PC-3 (cell line): ENCODE measurements around the gene LPIN1. TPM values are rescaled to one million over a fixed set of nuclear protein-coding genes. Genes with fewer than 3 reads are reported as not detected.

Experiments used
- ATAC-seq: fragments of 200-7000 bp; cut with Tn5 transposase; 2 replicates; pipeline ENCODE4 v1.9.1; 2020; ENCODE audit warnings: mild to moderate bottlenecking, moderate library complexity
- BruUV-seq: library from RNA; stranded (reverse); fragments of 400-500 nt; replicated peaks from 2 replicates; lab custom pipeline; 2021; lab: Mats Ljungman, UMichigan
- CTCF ChIA-PET: fragments of 300-600 bp; sonication (Branson Sonifier 250); formaldehyde crosslinking; loops from one replicate; lab custom pipeline; 2022; ENCODE audit warnings: antibody characterized with exemption; lab: Charles Lee
- POLR2A ChIA-PET: fragments of 300-600 bp; sonication (Branson Sonifier 250); formaldehyde crosslinking; loops from one replicate; lab custom pipeline; 2022; ENCODE audit warnings: antibody characterized with exemption; ENCODE audit not compliant: unreplicated experiment; lab: Charles Lee
- DNase-seq: peaks from one replicate; pipeline ENCODE4 v3.0.0-alpha.2; 2015
- H2AFZ ChIP-seq: fragments of 300-600 bp; sonication (generic); 2 replicates; pipeline ENCODE4 v1.6.0; 2016; ENCODE audit warnings: antibody characterized with exemption, low read length
- H3F3A ChIP-seq: fragments of 300-600 bp; sonication (generic); one replicate; pipeline ENCODE4 v1.6.0; 2017; ENCODE audit warnings: antibody characterized with exemption, low read length, control low read depth, mild to moderate bottlenecking; ENCODE audit not compliant: unreplicated experiment
- H3K27ac ChIP-seq: fragments of 300-600 bp; sonication (generic); 2 replicates; pipeline ENCODE4 v1.5.1; 2016; ENCODE audit warnings: mild to moderate bottlenecking, low read length
- H3K27me3 ChIP-seq: fragments of 300-600 bp; sonication (generic); 2 replicates; pipeline ENCODE4 v1.6.1; 2016; ENCODE audit warnings: low read length, mixed read lengths
- H3K36me3 ChIP-seq: fragments of 300-600 bp; sonication (generic); 2 replicates; pipeline ENCODE4 v1.6.1; 2016; ENCODE audit warnings: low read depth, mixed run types, low read length, mixed read lengths
- H3K4me1 ChIP-seq: fragments of 300-600 bp; sonication (generic); 2 replicates; pipeline ENCODE4 v1.5.1; 2016; ENCODE audit warnings: low read length; ENCODE audit not compliant: insufficient read depth
- H3K4me2 ChIP-seq: fragments of 300-600 bp; sonication (generic); 2 replicates; pipeline ENCODE4 v1.6.0; 2016; ENCODE audit warnings: low read length
- H3K4me3 ChIP-seq: fragments of 300-600 bp; sonication (generic); 2 replicates; pipeline ENCODE4 v1.5.1; 2016; ENCODE audit warnings: mild to moderate bottlenecking, low read length, mixed read lengths
- H3K79me2 ChIP-seq: fragments of 300-600 bp; sonication (generic); 2 replicates; pipeline ENCODE4 v1.6.1; 2017; ENCODE audit warnings: low read length, mixed read lengths
- H3K9ac ChIP-seq: fragments of 300-600 bp; sonication (generic); 2 replicates; pipeline ENCODE4 v1.6.0; 2016; ENCODE audit warnings: mild to moderate bottlenecking, low read length
- H3K9me2 ChIP-seq: fragments of 300-600 bp; sonication (generic); replicated peaks from 2 replicates; pipeline ENCODE4 v1.6.1; 2016; ENCODE audit warnings: mixed run types, low read length, mixed read lengths
- H3K9me3 ChIP-seq: fragments of 300-600 bp; sonication (generic); 2 replicates; pipeline ENCODE4 v1.6.1; 2016; ENCODE audit warnings: low read length, mixed read lengths
- H4K20me1 ChIP-seq: fragments of 300-600 bp; sonication (generic); 2 replicates; pipeline ENCODE4 v1.6.1; 2016; ENCODE audit warnings: low read length, mixed read lengths
- CTCF ChIP-seq: fragments of 300-600 bp; sonication (generic); conservative IDR thresholded peaks from 2 replicates; pipeline ENCODE4 v1.5.1; 2017; ENCODE audit warnings: antibody characterized with exemption, low read depth, mild to moderate bottlenecking, low read length
- EZH2 ChIP-seq: fragments of 300-600 bp; sonication (generic); IDR thresholded peaks from one replicate; pipeline ENCODE4 v1.6.1; 2017; ENCODE audit warnings: antibody characterized with exemption, mild to moderate bottlenecking, low read length; ENCODE audit not compliant: unreplicated experiment
- EZH2phosphoT487 ChIP-seq: fragments of 300-600 bp; sonication (generic); IDR thresholded peaks from 2 replicates; pipeline ENCODE4 v1.6.1; 2018; ENCODE audit warnings: mild to moderate bottlenecking, antibody characterized with exemption, low read length, borderline replicate concordance
- intact Hi-C: fragments of 100-400 bp; cut with micrococcal nuclease; formaldehyde crosslinking; loops from 2 replicates; pipeline ENCODE4 v1.9.0; 2023
- total RNA-seq: library from RNA; depleted of rRNA; stranded (reverse); fragments of >200 nt; gene quantifications from 2 replicates; pipeline ENCODE4 v1.2.3, GENCODE V29; 2014

LPIN1 gene
- total RNA-seq, 1 experiment from 2014 or later = 40.9 TPM

GRCh38 chr2:11705063-11705462 is 41.4 kb upstream of the LPIN1 start:
- no TSS peak for BruUV-seq
- H3F3A ChIP-seq = no peaks in the 10 kb centered on the region
- H4K20me1 ChIP-seq = no peaks in the 10 kb centered on the region
- TF ChIP-seq EZH2phosphoT487 (no peak), EZH2 (no peak), CTCF (no peak)
- H3K9me2 ChIP-seq = no peaks in the 10 kb centered on the region
- no peak overlapping the region for H3K4me3 ChIP-seq
- no peaks in the 10 kb centered on the region for H3K79me2 ChIP-seq
- H3K9me3 ChIP-seq = no peaks in the 10 kb centered on the region
- no peaks in the 10 kb centered on the region for H3K36me3 ChIP-seq
- peaks cover 40% of the 10 kb centered on the region for H3K4me1 ChIP-seq
- no peak overlapping the region for H3K4me2 ChIP-seq
- ATAC-seq (no peak), DNase-seq (no peak)
- no peak overlapping the region for H2AFZ ChIP-seq
- H3K9ac ChIP-seq = no peak overlapping the region
- POLR2A ChIA-PET = no interaction called here
- no peaks in the 10 kb centered on the region for H3K27me3 ChIP-seq
- H3K27ac ChIP-seq = no peak overlapping the region
- CTCF ChIA-PET = no interaction called here
- intact Hi-C loops = no loop called here

DNA sequence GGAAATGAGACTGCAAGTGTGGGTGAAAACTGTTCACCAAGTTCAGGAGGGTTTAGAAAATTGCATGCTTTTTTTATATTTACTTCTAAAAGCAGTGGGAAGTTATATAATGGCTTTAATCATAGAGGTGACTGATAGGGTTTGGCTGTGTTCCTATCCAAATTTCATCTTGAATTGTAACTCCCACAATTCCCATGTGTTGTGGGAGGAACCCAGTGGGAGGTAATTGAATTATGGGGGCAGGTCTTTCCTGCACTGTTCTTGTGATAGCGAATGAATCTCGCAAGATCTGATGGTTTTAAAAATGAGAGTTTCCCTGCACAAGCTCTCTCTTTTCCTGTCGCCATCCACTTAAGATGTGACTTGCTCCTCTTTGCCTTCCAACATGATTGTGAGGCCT is 40.7 kb upstream of the LPIN1 start:
- Histone ChIP-seq H3K9ac (no peak overlapping the region), H3K79me2 (no peaks in the 10 kb centered on the region), H4K20me1 (no peaks in the 10 kb centered on the region), H3K9me2 (no peaks in the 10 kb centered on the region), H3K4me2 (no peak overlapping the region), H3K4me1 (peaks cover 44% of the 10 kb centered on the region), H3K4me3 (no peak overlapping the region), H3K36me3 (no peaks in the 10 kb centered on the region), H3K27ac (no peak overlapping the region), H3K9me3 (no peaks in the 10 kb centered on the region), H2AFZ (no peak overlapping the region), H3K27me3 (no peaks in the 10 kb centered on the region), H3F3A (no peaks in the 10 kb centered on the region)
- no TSS peak for BruUV-seq
- ChIA-PET CTCF (no interaction called here), POLR2A (no interaction called here)
- TF ChIP-seq EZH2phosphoT487 (no peak), EZH2 (no peak), CTCF (no peak)
- DNase-seq = no peak
- ATAC-seq = no peak
- intact Hi-C loops = no loop called here

GRCh38 chr2:11708106-11708505 is 38.3 kb upstream of the LPIN1 start:
- no peaks in the 10 kb centered on the region for H3K79me2 ChIP-seq
- peak overlapping the region; percentile 30 for H3K4me2 ChIP-seq
- ATAC-seq (no peak), DNase-seq (peak; percentile 89)
- H3K4me1 ChIP-seq = peaks cover 66% of the 10 kb centered on the region
- ChIA-PET CTCF (no interaction called here), POLR2A (no interaction called here)
- H3F3A ChIP-seq = no peaks in the 10 kb centered on the region
- no TSS peak for BruUV-seq
- peak overlapping the region; percentile 88 for H3K27ac ChIP-seq
- no peaks in the 10 kb centered on the region for H3K9me2 ChIP-seq
- H3K4me3 ChIP-seq = no peak overlapping the region
- H3K9ac ChIP-seq = peak overlapping the region; percentile 29; the same call in 1 of the 2 replicates
- no peaks in the 10 kb centered on the region for H3K27me3 ChIP-seq
- no peaks in the 10 kb centered on the region for H3K9me3 ChIP-seq
- TF ChIP-seq EZH2 = no peak
- no peak for TF ChIP-seq EZH2phosphoT487
- TF ChIP-seq CTCF = no peak
- H3K36me3 ChIP-seq = no peaks in the 10 kb centered on the region
- H2AFZ ChIP-seq = no peak overlapping the region
- intact Hi-C loops = no loop called here
- H4K20me1 ChIP-seq = no peaks in the 10 kb centered on the region
